ENCODE measurements around the gene FBXO34. TPM values are rescaled to one million over a fixed set of nuclear protein-coding genes. Genes with fewer than 3 reads are reported as not detected.

Gene FBXO34
- total and polyA plus RNA-seq, 9 of the 15 experiments (the other 6 are each of a cell fraction or from before 2014, with no cell fraction given), result 6.3 to 24.9 (median 16.2) TPM

DNA sequence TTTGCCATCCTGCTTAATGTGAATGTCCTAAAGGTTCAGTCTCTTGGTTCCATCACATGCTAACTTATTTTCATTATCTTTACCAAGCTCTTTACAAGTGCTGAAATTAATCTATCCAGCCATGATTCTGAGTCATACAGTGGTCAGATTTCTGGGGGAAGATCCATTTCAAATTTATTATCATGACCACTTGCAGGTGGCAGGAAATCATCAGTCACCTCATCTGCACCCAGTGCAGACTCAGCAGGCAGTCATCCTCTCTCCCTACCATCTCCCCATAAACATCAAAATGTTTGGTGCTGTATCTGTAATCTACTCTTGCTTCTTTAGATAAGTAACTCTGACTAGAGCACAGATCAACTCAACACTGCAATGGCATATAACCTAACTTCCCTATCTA, 116.9 kb downstream of the FBXO34 start (continued):
- TF ChIP-seq, protein P1, sequence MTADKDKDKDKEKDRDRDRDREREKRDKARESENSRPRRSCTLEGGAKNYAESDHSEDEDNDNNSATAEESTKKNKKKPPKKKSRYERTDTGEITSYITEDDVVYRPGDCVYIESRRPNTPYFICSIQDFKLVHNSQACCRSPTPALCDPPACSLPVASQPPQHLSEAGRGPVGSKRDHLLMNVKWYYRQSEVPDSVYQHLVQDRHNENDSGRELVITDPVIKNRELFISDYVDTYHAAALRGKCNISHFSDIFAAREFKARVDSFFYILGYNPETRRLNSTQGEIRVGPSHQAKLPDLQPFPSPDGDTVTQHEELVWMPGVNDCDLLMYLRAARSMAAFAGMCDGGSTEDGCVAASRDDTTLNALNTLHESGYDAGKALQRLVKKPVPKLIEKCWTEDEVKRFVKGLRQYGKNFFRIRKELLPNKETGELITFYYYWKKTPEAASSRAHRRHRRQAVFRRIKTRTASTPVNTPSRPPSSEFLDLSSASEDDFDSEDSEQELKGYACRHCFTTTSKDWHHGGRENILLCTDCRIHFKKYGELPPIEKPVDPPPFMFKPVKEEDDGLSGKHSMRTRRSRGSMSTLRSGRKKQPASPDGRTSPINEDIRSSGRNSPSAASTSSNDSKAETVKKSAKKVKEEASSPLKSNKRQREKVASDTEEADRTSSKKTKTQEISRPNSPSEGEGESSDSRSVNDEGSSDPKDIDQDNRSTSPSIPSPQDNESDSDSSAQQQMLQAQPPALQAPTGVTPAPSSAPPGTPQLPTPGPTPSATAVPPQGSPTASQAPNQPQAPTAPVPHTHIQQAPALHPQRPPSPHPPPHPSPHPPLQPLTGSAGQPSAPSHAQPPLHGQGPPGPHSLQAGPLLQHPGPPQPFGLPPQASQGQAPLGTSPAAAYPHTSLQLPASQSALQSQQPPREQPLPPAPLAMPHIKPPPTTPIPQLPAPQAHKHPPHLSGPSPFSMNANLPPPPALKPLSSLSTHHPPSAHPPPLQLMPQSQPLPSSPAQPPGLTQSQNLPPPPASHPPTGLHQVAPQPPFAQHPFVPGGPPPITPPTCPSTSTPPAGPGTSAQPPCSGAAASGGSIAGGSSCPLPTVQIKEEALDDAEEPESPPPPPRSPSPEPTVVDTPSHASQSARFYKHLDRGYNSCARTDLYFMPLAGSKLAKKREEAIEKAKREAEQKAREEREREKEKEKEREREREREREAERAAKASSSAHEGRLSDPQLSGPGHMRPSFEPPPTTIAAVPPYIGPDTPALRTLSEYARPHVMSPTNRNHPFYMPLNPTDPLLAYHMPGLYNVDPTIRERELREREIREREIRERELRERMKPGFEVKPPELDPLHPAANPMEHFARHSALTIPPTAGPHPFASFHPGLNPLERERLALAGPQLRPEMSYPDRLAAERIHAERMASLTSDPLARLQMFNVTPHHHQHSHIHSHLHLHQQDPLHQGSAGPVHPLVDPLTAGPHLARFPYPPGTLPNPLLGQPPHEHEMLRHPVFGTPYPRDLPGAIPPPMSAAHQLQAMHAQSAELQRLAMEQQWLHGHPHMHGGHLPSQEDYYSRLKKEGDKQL (CRISPR knock-in tag; IDR thresholded peaks at IDR 0.05; ENCODE audit: borderline replicate concordance), result no peak
- TF ChIP-seq ZNF561 (CRISPR knock-in tag; conservative IDR thresholded peaks at IDR 0.05) (no peak), ZNF76 (CRISPR knock-in tag; IDR thresholded peaks at IDR 0.05; ENCODE audit: borderline replicate concordance) (no peak), RBM14 (IDR thresholded peaks at IDR 0.05; ENCODE audit: borderline replicate concordance, insufficient read depth, low read depth, low read length) (no peak), HDAC2 (IDR thresholded peaks at IDR 0.05) (no peak), TEAD4 (IDR thresholded peaks at IDR 0.05; ENCODE audit: low read length) (peak; percentile 25; the same call in 1 of the 2 replicates), TEAD4 (CRISPR knock-in tag; IDR thresholded peaks at IDR 0.05; ENCODE audit: borderline replicate concordance) (no peak), ZNF347 (CRISPR knock-in tag; IDR thresholded peaks at IDR 0.05; ENCODE audit: low read depth) (no peak), MEIS2 (IDR thresholded peaks at IDR 0.05; ENCODE audit: partially characterized antibody) (peak; percentile 4), CHCHD3 (CRISPR knock-in tag; IDR thresholded peaks at IDR 0.05) (no peak), CBFA2T3 (IDR thresholded peaks at IDR 0.05) (peak; percentile 74), NFE2L1 (tag; IDR thresholded peaks at IDR 0.05; ENCODE audit: borderline replicate concordance, low read depth) (no peak), FOSL1 (tag; conservative IDR thresholded peaks at IDR 0.05) (peak; percentile 74)
- TF ChIP-seq, protein P2, sequence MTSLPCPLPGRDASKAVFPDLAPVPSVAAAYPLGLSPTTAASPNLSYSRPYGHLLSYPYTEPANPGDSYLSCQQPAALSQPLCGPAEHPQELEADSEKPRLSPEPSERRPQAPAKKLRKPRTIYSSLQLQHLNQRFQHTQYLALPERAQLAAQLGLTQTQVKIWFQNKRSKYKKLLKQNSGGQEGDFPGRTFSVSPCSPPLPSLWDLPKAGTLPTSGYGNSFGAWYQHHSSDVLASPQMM (CRISPR knock-in tag; IDR thresholded peaks at IDR 0.05), result no peak
